T47D (cell line): Measurements from ENCODE around the gene CCDC171.
"Not testable (repeated sequence)": the region's sequence is repeated elsewhere in the genome, so short reads cannot be mapped to it uniquely, and the experiment has no call there.

Experiments used
- DNase-seq, 2 experiments: peaks; one replicate each; pipeline versions ENCODE4 v3.0.0 to v3.0.0-alpha.2; 2011 to 2012; ENCODE audit warnings: low read depth in 1 of 2, low spot score in 1 of 2
- JUND ChIP-seq: IDR thresholded peaks from 2 replicates; pipeline ENCODE4 v1.6.1; 2012; ENCODE audit warnings: low read depth
- in situ Hi-C: cut with HindIII; loops from 2 replicates; pipeline ENCODE4 v1.10.0; 2016; ENCODE audit warnings: low sequenced_read_pairs, low pct_unique_long_range_greater_than_20kb

Gene CCDC171

GRCh38 chr9:15529566-15530324 is 23.1 kb upstream of the CCDC171 start:
- TF ChIP-seq JUND = no peak
- DNase-seq = no peak
- in situ Hi-C loops = no loop called here

- TF ChIP-seq JUND = no peak
- no peak for DNase-seq
- in situ Hi-C loops = no loop called here
Measured at GRCh38 chr9:15531380-15531779, 21.5 kb upstream of the CCDC171 start.

- TF ChIP-seq JUND = no peak
- in situ Hi-C loops = no loop called here
- DNase-seq = no peak
Measured at GRCh38 chr9:15541872-15542271, 11.0 kb upstream of the CCDC171 start.

- DNase-seq = no peak
- in situ Hi-C loops = no loop called here
- TF ChIP-seq JUND = no peak
Measured at GRCh38 chr9:15542624-15543023, 10.2 kb upstream of the CCDC171 start.

- no peak for TF ChIP-seq JUND
- DNase-seq = no peak
- in situ Hi-C loops = no loop called here
Measured at GRCh38 chr9:15543047-15543813, 9.6 kb upstream of the CCDC171 start.

GRCh38 chr9:15549611-15550010 is 3.2 kb upstream of the CCDC171 start:
- DNase-seq = no peak
- in situ Hi-C loops = no loop called here
- TF ChIP-seq JUND = no peak

GRCh38 chr9:15553528-15553898 is 670 bp downstream of the CCDC171 start:
- TF ChIP-seq JUND = no peak

GRCh38 chr9:15570769-15571168 is 17.9 kb downstream of the CCDC171 start:
- DNase-seq = no peak
- in situ Hi-C loops = no loop called here
- TF ChIP-seq JUND = no peak

More at GRCh38 chr9:15553528-15553898, 670 bp downstream of the CCDC171 start:
- no peak for DNase-seq
- in situ Hi-C loops = no loop called here

- in situ Hi-C loops = no loop called here
- DNase-seq = no peak
- TF ChIP-seq JUND = no peak
Measured at GRCh38 chr9:15572200-15572770, 19.4 kb downstream of the CCDC171 start.

- no peak for TF ChIP-seq JUND
- in situ Hi-C loops = no loop called here
- no peak for DNase-seq
Measured at GRCh38 chr9:15576350-15577050, 23.7 kb downstream of the CCDC171 start.

- DNase-seq = no peak
- in situ Hi-C loops = no loop called here
Measured at GRCh38 chr9:15578714-15579113, 25.9 kb downstream of the CCDC171 start.

GRCh38 chr9:15584379-15584778 is 31.5 kb downstream of the CCDC171 start:
- no peak for DNase-seq
- no peak for TF ChIP-seq JUND
- in situ Hi-C loops = no loop called here

More at GRCh38 chr9:15578714-15579113, 25.9 kb downstream of the CCDC171 start:
- TF ChIP-seq JUND = no peak

GRCh38 chr9:15592317-15592716 is 39.5 kb downstream of the CCDC171 start:
- in situ Hi-C loops = no loop called here
- TF ChIP-seq JUND = no peak
- DNase-seq = no peak

GRCh38 chr9:15592940-15593339 is 40.1 kb downstream of the CCDC171 start:
- DNase-seq, in situ Hi-C loops: not testable (repeated sequence)

- in situ Hi-C loops, DNase-seq: not testable (repeated sequence)
Measured at GRCh38 chr9:15600666-15601330, 48.0 kb downstream of the CCDC171 start.
